ENCODE data around the gene RIPK4. TPM values are rescaled to one million over a fixed set of nuclear protein-coding genes. Genes with fewer than 3 reads are reported as not detected.

Gene RIPK4
- polyA plus RNA-seq, 1 donor from 2014 or later = not detected

DNA sequence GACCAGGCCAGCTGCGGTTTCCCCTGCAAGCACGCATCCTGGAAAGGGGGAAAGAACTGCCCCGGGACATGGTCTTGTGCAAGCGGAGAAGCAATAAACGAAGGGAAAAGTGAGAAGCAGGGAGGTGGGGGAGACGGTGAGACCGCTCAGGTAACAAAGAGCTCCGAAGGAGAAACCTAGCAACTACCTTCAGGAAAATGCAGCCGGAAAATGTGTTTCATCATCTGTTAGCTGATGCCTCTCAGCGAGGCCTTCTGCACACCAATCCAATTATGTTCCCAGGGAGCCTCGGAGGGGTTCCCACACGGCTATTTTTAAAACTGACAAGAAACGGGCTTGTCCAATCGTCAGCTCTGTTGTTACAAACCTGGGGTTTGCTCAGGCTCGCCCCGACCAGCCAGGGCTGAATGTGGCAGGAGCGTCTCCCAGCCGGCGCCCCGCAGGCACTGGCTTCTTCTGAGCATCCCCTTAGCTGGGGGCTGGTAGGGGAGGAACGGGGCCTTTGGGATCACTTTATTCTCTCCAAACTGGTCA is 3.4 kb downstream of the RIPK4 start:
- Histone ChIP-seq H3K27me3 (ENCODE audit: insufficient read depth, low read depth, low read length) (peaks cover 89% of the 10 kb centered on the region), H3K4me2 (ENCODE audit: low read length) (no peak overlapping the region), H3K4me3 (ENCODE audit: low read length) (peak overlapping the region; percentile 31), H3K27ac (ENCODE audit: low read length) (no peak overlapping the region), H3K9me2 (ENCODE audit: insufficient read depth, low read length) (no peaks in the 10 kb centered on the region), H3K9ac (ENCODE audit: low read length) (peak overlapping the region; percentile 12), H4K20me1 (ENCODE audit: insufficient read depth) (no peaks in the 10 kb centered on the region), H3K36me3 (ENCODE audit: insufficient read depth, low read length) (no peaks in the 10 kb centered on the region), H3K9me3 (ENCODE audit: low read length) (no peaks in the 10 kb centered on the region), H2AFZ (ENCODE audit: low read depth, low read length) (no peak overlapping the region), H3K79me2 (replicated peaks; ENCODE audit: insufficient read depth, low read length) (no peaks in the 10 kb centered on the region), H3F3A (ENCODE audit: insufficient read depth, low read length, poor library complexity, severe bottlenecking) (no peaks in the 10 kb centered on the region)
- TF ChIP-seq MXI1 (conservative IDR thresholded peaks at IDR 0.05; ENCODE audit: poor library complexity, severe bottlenecking) = no peak

DNA sequence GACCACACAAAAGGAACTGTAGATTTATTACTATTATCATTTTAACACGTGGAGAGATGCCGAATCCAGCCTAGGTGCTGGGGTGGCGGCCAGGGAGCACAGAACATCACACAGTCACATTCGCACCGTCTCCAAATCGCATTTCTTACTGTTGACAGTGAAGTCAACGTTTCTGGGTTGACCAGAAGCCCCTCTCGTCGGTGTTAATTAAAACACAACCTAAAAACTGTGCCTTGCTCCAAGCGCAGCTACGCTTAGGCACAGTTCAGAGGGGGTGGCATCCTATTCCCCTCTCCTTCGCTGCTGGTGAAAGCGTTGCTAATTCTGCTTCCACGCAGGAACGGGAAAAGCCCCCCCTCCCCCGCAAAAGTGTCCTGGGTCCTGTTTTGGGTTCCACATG is 4.1 kb downstream of the RIPK4 start:
- Histone ChIP-seq H3K9me2 (ENCODE audit: insufficient read depth, low read length) (no peaks in the 10 kb centered on the region), H2AFZ (ENCODE audit: low read depth, low read length) (no peak overlapping the region), H3K9ac (ENCODE audit: low read length) (no peak overlapping the region), H3K27me3 (ENCODE audit: insufficient read depth, low read depth, low read length) (peaks cover 82% of the 10 kb centered on the region), H3K36me3 (ENCODE audit: insufficient read depth, low read length) (no peaks in the 10 kb centered on the region), H3K9me3 (ENCODE audit: low read length) (no peaks in the 10 kb centered on the region), H3K4me3 (ENCODE audit: low read length) (no peak overlapping the region), H3K4me2 (ENCODE audit: low read length) (no peak overlapping the region), H3F3A (ENCODE audit: insufficient read depth, low read length, poor library complexity, severe bottlenecking) (no peaks in the 10 kb centered on the region), H3K79me2 (replicated peaks; ENCODE audit: insufficient read depth, low read length) (no peaks in the 10 kb centered on the region), H4K20me1 (ENCODE audit: insufficient read depth) (no peaks in the 10 kb centered on the region), H3K27ac (ENCODE audit: low read length) (no peak overlapping the region)
- TF ChIP-seq POLR2AphosphoS5 (IDR thresholded peaks at IDR 0.05) (peak; percentile 29), MXI1 (conservative IDR thresholded peaks at IDR 0.05; ENCODE audit: poor library complexity, severe bottlenecking) (no peak)

- Histone ChIP-seq H3F3A (ENCODE audit: insufficient read depth, low read length, poor library complexity, severe bottlenecking) (no peaks in the 10 kb centered on the region), H3K79me2 (replicated peaks; ENCODE audit: insufficient read depth, low read length) (no peaks in the 10 kb centered on the region), H3K4me2 (ENCODE audit: low read length) (no peak overlapping the region), H2AFZ (ENCODE audit: low read depth, low read length) (no peak overlapping the region), H3K27me3 (ENCODE audit: insufficient read depth, low read depth, low read length) (peaks cover 75% of the 10 kb centered on the region), H3K36me3 (ENCODE audit: insufficient read depth, low read length) (no peaks in the 10 kb centered on the region), H3K9ac (ENCODE audit: low read length) (no peak overlapping the region), H3K9me3 (ENCODE audit: low read length) (no peaks in the 10 kb centered on the region), H3K9me2 (ENCODE audit: insufficient read depth, low read length) (no peaks in the 10 kb centered on the region), H4K20me1 (ENCODE audit: insufficient read depth) (no peaks in the 10 kb centered on the region), H3K4me3 (ENCODE audit: low read length) (no peak overlapping the region), H3K27ac (ENCODE audit: low read length) (no peak overlapping the region)
- no peak for TF ChIP-seq RAD21 (conservative IDR thresholded peaks at IDR 0.05)
- no peak for TF ChIP-seq MXI1 (conservative IDR thresholded peaks at IDR 0.05; ENCODE audit: poor library complexity, severe bottlenecking)
- TF ChIP-seq, protein P1, sequence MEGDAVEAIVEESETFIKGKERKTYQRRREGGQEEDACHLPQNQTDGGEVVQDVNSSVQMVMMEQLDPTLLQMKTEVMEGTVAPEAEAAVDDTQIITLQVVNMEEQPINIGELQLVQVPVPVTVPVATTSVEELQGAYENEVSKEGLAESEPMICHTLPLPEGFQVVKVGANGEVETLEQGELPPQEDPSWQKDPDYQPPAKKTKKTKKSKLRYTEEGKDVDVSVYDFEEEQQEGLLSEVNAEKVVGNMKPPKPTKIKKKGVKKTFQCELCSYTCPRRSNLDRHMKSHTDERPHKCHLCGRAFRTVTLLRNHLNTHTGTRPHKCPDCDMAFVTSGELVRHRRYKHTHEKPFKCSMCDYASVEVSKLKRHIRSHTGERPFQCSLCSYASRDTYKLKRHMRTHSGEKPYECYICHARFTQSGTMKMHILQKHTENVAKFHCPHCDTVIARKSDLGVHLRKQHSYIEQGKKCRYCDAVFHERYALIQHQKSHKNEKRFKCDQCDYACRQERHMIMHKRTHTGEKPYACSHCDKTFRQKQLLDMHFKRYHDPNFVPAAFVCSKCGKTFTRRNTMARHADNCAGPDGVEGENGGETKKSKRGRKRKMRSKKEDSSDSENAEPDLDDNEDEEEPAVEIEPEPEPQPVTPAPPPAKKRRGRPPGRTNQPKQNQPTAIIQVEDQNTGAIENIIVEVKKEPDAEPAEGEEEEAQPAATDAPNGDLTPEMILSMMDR (IDR thresholded peaks at IDR 0.05; ENCODE audit: poor library complexity, severe bottlenecking) = no peak
- no peak for TF ChIP-seq EZH2 (IDR thresholded peaks at IDR 0.05; ENCODE audit: borderline replicate concordance, insufficient read depth, low read length, poor library complexity, severe bottlenecking)
- TF ChIP-seq, protein P2, sequence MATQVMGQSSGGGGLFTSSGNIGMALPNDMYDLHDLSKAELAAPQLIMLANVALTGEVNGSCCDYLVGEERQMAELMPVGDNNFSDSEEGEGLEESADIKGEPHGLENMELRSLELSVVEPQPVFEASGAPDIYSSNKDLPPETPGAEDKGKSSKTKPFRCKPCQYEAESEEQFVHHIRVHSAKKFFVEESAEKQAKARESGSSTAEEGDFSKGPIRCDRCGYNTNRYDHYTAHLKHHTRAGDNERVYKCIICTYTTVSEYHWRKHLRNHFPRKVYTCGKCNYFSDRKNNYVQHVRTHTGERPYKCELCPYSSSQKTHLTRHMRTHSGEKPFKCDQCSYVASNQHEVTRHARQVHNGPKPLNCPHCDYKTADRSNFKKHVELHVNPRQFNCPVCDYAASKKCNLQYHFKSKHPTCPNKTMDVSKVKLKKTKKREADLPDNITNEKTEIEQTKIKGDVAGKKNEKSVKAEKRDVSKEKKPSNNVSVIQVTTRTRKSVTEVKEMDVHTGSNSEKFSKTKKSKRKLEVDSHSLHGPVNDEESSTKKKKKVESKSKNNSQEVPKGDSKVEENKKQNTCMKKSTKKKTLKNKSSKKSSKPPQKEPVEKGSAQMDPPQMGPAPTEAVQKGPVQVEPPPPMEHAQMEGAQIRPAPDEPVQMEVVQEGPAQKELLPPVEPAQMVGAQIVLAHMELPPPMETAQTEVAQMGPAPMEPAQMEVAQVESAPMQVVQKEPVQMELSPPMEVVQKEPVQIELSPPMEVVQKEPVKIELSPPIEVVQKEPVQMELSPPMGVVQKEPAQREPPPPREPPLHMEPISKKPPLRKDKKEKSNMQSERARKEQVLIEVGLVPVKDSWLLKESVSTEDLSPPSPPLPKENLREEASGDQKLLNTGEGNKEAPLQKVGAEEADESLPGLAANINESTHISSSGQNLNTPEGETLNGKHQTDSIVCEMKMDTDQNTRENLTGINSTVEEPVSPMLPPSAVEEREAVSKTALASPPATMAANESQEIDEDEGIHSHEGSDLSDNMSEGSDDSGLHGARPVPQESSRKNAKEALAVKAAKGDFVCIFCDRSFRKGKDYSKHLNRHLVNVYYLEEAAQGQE (IDR thresholded peaks at IDR 0.05; ENCODE audit: borderline replicate concordance) = no peak
- peak; percentile 15 for TF ChIP-seq POLR2AphosphoS5 (IDR thresholded peaks at IDR 0.05)
- no peak for TF ChIP-seq SMC3 (conservative IDR thresholded peaks at IDR 0.05; ENCODE audit: poor library complexity)
- TF ChIP-seq EP300 (conservative IDR thresholded peaks at IDR 0.05; ENCODE audit: poor library complexity, severe bottlenecking) = no peak
Observed at GRCh38 chr21:41761934-41762635, 4.8 kb downstream of the RIPK4 start.
